Activated T-cell treated with anti-CD3 and anti-CD28 coated beads for 1 hour (primary cell): ENCODE data around the gene CD22.

Experiments
- DNase-seq: peaks from one replicate; pipeline ENCODE4 v3.0.0-alpha.2; 2020; ENCODE audit warnings: low read depth

The CD22 gene

DNA sequence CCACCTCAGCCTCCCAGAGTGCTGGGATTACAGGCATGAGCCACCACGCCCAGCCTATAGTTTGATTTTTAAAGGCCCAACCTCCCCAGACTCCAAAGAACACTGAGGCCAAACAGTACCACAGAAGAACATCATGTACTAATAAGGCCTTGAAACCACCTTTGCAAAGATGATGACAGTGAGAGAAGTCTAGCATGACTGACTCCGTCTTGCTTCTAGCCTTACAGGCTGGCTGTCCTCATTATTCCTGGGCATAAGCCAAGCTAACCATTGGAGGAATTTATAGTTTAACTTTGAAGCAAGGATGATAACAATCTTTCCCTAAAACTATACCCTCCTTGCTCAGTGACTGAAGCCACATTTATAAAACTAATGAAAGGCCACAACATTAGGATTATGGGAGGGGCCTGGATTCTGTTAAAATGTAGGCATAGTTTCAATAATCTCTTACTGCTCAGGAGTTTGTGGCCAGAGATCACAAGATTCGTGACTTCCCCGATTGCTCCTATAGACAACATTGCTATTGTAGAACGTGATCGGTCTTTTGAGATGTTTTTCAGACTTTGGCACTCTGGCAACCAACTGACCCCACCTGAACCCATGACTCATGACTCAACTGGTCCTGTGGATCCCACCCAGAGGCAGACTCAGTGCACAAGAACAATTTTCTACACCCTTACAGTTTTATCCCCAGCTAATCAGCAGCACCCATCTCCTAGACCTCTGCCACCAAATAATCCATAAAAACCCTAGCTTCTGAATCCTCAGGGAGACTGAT lies 59.5 kb downstream of the CD22 start:
- no peak for DNase-seq

DNA sequence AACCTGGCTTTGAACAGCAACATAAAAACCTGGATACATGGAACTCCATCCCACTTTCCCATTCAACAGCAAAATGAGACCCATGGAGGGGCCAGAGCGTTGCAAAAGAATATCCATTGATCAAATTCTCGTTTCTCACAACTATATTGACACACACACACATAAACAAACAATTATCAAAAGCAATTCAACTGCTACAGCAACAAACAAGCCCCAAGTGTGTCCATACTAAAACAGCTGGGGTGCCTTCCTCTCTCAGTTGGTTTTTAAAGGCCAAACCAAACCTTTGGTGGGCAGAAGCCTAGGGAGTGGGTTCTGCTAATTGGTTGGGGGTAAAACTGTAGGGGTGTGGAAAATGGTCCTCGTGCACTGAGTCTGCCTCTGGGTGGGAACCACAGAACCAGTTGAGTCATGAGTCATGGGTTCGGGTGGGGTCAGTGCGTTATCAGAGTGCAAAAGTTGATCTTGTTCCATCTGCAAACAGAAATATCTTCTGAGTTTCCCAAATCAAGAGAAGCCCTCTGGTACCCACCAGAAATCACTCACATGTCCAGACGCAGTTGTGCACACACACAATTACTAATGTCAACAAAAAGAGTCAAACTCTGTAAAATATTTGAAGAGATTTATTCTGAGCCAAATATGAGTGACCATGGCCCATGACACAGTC lies 60.3 kb downstream of the CD22 start:
- DNase-seq: no peak

DNA sequence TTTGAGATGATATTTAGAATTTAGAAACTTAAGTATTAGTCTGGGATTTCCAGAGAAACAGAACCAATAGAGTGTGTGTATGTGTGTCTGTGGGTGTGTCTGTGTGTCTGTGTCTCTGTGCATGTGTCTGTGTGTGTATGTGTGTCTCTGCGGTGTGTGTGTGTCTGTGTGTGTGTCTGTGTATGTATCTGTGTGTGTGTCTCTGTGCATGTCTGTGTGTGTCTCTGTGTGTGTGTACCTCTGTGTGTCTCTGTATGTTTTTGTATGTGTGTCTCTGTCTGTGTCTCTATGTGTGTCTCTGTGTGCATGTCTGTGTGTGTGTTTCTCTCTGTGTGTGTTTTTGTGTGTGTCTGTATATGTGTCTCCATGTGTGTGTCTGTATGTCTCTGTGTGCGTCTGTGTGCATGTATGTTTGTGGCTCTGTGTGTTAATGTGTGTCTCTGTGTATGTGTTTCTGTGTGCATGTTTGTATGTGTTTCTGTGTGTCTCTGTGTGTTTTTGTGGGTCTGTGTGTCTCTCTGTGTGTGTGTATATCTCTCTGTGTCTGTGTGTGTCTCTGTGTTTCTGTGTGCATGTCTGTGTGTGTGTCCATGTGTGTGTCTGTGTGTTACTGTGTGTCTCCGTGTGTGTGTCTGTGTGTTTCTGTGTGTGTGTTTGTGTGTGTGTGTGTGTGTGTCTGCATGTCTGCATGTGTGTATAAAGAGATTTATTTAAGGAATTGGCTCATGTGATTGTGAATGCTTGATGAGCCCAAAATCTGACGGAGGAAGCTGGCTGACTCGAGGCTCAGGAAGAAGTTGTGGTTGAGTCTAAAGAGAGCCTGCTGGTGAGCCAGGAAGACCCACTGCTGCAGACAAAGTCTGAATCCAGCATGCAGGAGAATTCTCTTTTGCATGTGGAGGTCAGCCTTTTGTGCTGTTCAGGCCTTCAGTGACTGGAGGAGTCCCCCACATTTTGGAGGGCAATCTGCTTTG lies 64.0 kb downstream of the CD22 start:
- DNase-seq: no peak

DNA sequence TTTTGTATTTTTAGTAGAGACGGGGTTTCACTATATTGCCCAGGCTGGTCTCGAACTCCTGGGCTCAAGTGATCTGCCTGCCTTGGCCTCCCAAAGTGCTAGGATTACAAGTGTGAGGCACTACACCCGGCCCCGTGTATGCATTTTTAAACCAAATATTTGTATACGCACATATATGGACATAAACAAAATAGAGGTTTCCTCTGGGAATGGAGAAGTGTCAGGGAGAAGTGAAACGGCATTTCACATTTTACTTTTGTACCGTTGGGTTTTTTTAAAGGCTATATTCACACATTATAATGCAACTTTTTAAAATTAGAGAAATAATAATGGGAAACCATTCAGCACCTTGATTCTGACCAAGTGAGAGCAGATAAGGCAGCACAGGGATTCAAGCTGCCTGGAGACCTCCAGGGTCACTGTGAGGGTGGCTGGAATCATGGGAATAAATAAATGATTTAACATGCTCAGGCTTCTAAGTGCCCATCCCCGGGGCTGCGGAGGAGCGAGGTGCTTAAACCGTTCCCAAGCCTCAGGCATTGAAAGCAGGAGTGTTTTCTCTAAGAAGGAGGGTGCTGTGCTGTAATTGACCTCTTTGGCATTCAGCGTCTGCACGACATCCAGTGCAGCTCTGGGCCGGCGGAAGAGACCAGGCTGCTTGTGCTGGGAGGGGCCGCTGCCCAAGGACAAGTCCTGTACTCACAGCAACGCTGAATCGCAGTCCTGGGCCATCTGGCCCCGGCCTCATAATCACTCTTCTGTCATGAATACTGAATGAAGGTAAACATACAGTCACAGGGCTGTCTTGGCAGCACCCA lies 66.6 kb downstream of the CD22 start:
- DNase-seq: no peak

DNA sequence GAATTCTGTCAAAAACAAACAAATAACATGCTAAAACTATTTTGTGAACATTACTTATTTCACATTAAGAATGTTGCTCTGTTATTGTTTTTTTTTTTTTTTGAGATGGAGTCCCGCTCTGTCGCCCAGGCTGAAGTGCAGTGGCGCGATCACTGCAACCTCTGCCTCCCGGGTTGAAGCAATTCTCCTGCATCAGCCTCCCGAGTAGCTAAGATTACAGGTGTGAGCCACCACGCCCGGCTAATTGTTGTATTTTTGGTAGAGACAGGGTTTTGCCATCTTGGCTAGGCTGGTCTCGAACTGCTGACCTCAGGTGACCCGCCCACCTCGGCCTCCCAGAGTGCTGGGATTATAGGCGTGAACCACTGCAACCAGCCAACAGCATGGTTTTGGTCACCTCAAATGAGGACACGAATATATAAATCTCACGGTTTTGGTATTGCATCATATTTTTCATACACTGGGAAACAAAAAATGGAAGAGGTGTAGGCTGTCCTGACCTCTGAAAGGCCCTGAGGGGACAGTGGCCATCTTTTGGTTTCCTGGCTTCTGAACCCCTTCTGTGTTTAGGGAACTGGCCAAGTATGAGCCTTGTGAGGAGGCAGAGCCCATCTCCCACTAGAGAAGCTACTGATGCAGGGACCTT lies 67.4 kb downstream of the CD22 start:
- no peak for DNase-seq
